ENCODE data around the gene OR52N1.
A peak's percentile ranks its signal among the peaks of the same experiment; 100 is the strongest.

The OR52N1 gene

DNA sequence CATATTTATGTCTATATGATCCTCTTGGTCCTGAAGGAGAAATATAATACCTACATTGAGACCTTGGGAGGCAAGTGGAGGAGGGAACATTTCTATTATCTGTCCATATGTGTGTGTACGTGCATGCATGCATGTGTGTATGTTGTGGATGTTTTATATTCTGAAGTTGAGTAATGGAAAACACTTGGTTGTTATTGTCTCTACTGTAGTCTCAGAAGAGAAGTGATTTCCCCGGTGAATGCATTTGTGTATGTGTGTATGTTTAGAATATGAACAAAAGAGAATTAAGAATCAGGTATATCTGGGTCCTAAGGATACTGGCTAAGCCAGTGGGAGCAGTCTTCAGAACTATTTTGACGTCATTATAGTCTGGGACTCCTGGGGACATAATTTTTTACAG, at the start of gene OR52N1:
Gene OR52N1 (minus strand): TSS at position 101 of the 400 bp plus-strand sequence. CDS start 2,449 bp downstream, outside the sequence.
- Histone ChIP-seq H3K4me1 (ENCODE audit: control insufficient read depth, insufficient read depth, low read length) (no peaks in the 10 kb centered on the region), H3K4me3 (ENCODE audit: low read depth, low read length) (no peak within 1 kb of the TSS), H3K27ac (ENCODE audit: low read depth, low read length) (no peak within 1 kb of the TSS), H3K36me3 (ENCODE audit: control insufficient read depth, insufficient read depth, low read length) (no peaks in the 10 kb centered on the region), H3K9me3 (ENCODE audit: control insufficient read depth, insufficient read depth, low read length) (no peaks in the 10 kb centered on the region), H3K27me3 (ENCODE audit: control insufficient read depth, insufficient read depth, low read length) (no peaks in the 10 kb centered on the region), H3K9ac (ENCODE audit: low read depth, low read length) (no peak within 1 kb of the TSS)

DNA sequence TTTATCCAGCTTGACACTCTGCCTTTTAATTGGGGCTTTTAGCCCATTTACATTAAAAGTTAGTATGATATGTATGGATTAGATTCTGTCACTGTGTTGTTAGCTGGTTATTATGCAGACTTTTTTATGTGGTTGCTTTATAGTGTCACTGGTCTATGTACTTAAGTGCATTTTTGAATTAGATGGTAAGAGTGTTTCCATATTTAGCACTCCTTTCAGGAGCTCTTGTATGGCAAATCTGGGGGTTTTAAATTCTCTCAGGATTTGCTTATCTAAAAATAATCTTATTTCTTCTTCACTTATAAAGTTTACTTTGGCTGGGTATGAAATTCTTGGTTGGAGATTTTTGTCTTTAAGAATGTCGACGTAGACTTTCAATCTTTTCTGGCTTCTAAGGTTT, 46.6 kb upstream of the OR52N1 start:
- Histone ChIP-seq H3K9me3 (ENCODE audit: control insufficient read depth, insufficient read depth, low read length) (no peaks in the 10 kb centered on the region), H3K36me3 (ENCODE audit: control insufficient read depth, insufficient read depth, low read length) (no peaks in the 10 kb centered on the region), H3K4me1 (ENCODE audit: control insufficient read depth, insufficient read depth, low read length) (no peaks in the 10 kb centered on the region), H3K27ac (ENCODE audit: low read depth, low read length) (no peak overlapping the region), H3K27me3 (ENCODE audit: control insufficient read depth, insufficient read depth, low read length) (no peaks in the 10 kb centered on the region), H3K4me3 (ENCODE audit: low read depth, low read length) (no peak overlapping the region), H3K9ac (ENCODE audit: low read depth, low read length) (no peak overlapping the region)

DNA sequence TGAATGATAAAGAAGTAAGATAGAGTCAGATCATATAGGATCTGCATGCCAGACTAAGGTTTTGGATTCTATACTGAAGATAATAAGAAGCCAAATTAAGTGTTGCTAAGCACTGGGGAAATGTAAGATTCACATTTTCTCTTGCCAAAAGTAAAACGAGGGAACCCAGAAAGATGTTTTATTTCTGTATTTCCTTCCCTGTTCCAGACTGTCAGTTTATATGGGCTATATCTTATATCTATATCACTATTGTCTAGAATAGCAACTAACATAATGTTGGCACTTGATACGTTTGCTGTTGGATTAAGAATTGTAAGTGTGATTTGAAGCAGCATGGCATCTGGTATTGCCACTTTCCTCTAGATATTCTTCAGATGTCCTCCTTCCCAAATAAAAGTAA, 42.4 kb upstream of the OR52N1 start:
- Histone ChIP-seq H3K9ac (ENCODE audit: low read depth, low read length) (no peak overlapping the region), H3K36me3 (ENCODE audit: control insufficient read depth, insufficient read depth, low read length) (no peaks in the 10 kb centered on the region), H3K27me3 (ENCODE audit: control insufficient read depth, insufficient read depth, low read length) (no peaks in the 10 kb centered on the region), H3K27ac (ENCODE audit: low read depth, low read length) (no peak overlapping the region), H3K9me3 (ENCODE audit: control insufficient read depth, insufficient read depth, low read length) (no peaks in the 10 kb centered on the region), H3K4me3 (ENCODE audit: low read depth, low read length) (no peak overlapping the region), H3K4me1 (ENCODE audit: control insufficient read depth, insufficient read depth, low read length) (peaks cover 15% of the 10 kb centered on the region)

DNA sequence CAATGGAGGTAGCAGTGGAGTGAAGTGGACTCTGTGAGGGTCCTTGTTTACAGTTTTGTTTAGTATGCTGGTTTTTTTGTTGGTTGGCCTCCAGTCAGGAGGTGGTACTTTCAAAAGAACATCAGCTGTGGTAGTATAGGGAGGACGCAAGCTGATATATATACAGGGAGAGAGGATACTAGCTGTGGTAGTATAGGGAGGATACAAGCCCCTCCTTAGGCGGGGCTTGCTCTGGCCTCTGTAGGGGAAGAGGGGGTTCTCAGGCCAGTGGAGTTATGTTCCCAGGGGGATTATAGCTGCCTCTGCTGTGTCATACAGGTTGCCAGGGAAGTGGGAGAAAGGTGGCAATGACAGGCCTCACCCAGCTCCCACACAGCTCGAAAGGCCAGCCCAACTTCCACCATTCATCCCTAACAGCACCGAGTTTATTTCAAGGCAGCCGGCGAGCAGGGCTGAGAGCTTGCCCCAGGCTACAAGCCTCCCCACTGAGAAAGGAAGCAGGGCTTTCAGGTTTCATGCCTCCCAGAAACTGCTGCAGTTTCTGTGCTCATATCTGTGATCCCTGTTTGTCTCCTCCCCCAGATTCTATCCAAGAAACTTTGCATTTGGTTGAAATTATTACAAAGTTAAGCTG, 40.2 kb upstream of the OR52N1 start:
- no peaks in the 10 kb centered on the region for H3K27me3 ChIP-seq (ENCODE audit: control insufficient read depth, insufficient read depth, low read length)
- H3K9ac ChIP-seq (ENCODE audit: low read depth, low read length): no peak overlapping the region
- H3K4me3 ChIP-seq (ENCODE audit: low read depth, low read length): no peak overlapping the region
- H3K9me3 ChIP-seq (ENCODE audit: control insufficient read depth, insufficient read depth, low read length): no peaks in the 10 kb centered on the region
- H3K4me1 ChIP-seq (ENCODE audit: control insufficient read depth, insufficient read depth, low read length): peaks cover 15% of the 10 kb centered on the region
- H3K36me3 ChIP-seq (ENCODE audit: control insufficient read depth, insufficient read depth, low read length): no peaks in the 10 kb centered on the region
- H3K27ac ChIP-seq (ENCODE audit: low read depth, low read length): peak overlapping the region; percentile 53

DNA sequence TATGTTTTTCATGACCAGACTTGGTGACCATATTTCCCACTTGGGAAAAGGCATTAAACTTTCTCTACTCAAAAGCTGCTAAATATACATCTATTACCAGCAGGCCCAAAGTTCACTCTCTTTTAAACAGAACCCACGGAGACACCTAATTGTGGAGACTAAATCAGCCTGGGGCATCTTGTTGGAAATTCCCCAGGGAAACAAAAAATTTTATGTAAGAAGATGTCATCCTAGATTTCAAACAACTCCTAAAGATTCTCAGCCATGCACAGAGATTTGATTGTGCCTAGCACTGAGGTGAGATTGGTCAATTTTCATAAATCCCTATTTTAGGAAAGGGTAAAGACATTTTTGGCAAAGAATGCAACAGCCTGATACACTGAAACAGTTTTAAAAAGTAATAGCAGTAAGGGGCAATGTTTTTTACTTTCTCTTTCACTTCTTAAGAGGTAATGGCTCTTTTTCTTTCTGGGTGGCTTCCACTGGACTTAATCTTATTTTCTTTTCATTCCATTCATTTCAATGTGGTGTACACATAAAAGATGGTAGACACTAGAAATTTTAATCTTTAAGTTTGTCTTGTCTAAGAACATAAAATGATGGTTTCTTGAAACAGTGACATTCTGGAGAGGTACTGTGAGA, 27.3 kb upstream of the OR52N1 start:
- Histone ChIP-seq H3K4me1 (ENCODE audit: control insufficient read depth, insufficient read depth, low read length) (peaks cover 7% of the 10 kb centered on the region), H3K9me3 (ENCODE audit: control insufficient read depth, insufficient read depth, low read length) (no peaks in the 10 kb centered on the region), H3K36me3 (ENCODE audit: control insufficient read depth, insufficient read depth, low read length) (no peaks in the 10 kb centered on the region), H3K4me3 (ENCODE audit: low read depth, low read length) (no peak overlapping the region), H3K27ac (ENCODE audit: low read depth, low read length) (no peak overlapping the region), H3K27me3 (ENCODE audit: control insufficient read depth, insufficient read depth, low read length) (no peaks in the 10 kb centered on the region), H3K9ac (ENCODE audit: low read depth, low read length) (no peak overlapping the region)

DNA sequence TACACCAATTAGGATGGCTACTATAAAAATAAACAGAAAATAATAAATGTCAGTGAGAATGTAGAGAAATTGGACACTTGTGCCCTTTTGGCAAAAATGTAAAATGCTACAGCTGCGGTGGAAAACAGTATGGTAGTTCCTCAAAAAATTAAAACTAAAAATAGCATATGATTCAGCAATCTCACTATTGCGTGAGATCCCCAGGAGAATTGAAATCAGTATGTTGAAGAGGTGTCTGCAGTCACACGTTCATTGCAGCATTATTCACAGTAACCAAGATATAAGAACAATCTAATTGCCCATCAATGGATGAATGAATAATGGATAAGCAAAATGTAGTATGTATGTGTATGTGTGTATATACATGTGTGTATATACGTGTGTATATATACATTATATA, 24.5 kb upstream of the OR52N1 start:
- Histone ChIP-seq H3K9ac (ENCODE audit: low read depth, low read length) (no peak overlapping the region), H3K4me1 (ENCODE audit: control insufficient read depth, insufficient read depth, low read length) (peaks cover 10% of the 10 kb centered on the region), H3K9me3 (ENCODE audit: control insufficient read depth, insufficient read depth, low read length) (no peaks in the 10 kb centered on the region), H3K27me3 (ENCODE audit: control insufficient read depth, insufficient read depth, low read length) (no peaks in the 10 kb centered on the region), H3K27ac (ENCODE audit: low read depth, low read length) (no peak overlapping the region), H3K36me3 (ENCODE audit: control insufficient read depth, insufficient read depth, low read length) (no peaks in the 10 kb centered on the region), H3K4me3 (ENCODE audit: low read depth, low read length) (no peak overlapping the region)

DNA sequence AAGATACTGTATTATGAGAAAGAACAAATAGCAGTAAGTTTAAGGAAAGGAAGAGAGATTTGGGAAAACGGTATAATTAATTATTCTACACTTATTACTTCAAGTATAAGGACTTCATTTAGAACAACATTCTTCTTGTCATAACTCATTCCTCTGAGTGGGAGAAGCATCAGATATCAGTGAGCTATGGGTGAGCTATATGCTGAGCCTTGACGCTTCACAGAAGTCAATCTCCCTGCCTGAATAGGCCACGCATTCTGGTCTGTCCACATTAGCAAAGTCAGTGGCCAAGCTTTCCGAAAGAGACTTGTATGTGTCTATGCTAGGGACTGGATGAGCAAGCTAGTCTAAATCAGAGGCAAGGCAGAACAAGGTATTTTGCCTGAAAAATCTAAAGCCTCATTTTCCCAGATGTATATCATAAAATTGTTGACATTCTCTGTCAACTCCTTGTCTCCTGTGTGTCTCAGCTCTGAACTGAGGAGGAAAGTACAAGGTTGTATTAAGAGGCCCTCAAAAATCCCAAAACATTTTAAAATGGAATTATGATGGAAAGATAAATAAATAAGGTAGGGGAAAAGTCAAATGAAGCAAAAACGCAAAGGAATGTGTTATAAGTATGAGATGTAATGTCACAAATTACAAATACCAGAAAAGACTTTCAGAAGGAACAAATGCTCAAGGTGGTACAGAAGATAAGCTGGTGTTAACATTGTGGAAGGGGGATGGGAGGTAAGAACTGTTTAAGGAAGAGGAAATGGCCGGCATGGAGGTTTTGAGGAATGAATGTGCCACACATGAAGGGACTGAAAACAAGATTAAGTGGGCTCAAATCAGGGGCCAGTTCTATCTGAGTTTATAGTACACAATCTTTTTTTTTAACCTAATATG, 19.1 kb upstream of the OR52N1 start:
- Histone ChIP-seq H3K27ac (ENCODE audit: low read depth, low read length) (no peak overlapping the region), H3K27me3 (ENCODE audit: control insufficient read depth, insufficient read depth, low read length) (no peaks in the 10 kb centered on the region), H3K9me3 (ENCODE audit: control insufficient read depth, insufficient read depth, low read length) (no peaks in the 10 kb centered on the region), H3K36me3 (ENCODE audit: control insufficient read depth, insufficient read depth, low read length) (no peaks in the 10 kb centered on the region), H3K4me1 (ENCODE audit: control insufficient read depth, insufficient read depth, low read length) (peaks cover 10% of the 10 kb centered on the region), H3K4me3 (ENCODE audit: low read depth, low read length) (no peak overlapping the region), H3K9ac (ENCODE audit: low read depth, low read length) (no peak overlapping the region)

DNA sequence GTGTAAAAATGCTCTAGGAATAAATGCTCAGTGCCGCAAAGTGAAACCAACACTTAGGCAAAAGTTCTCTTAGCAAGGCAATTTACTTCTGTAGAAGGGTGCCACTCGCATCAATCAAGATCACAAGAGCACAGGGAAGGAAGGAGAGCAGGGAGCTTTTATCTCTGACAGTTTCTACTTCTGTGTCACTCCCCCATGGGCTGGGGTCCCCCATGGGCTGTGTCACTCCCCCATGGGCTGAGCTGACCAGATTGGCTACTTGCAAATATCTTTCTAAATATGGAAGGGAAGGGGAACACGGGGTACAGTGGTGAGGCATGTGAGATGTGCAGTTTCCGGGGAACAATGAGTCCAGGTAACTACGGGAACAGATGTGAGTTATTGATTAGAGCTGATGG, 18.1 kb upstream of the OR52N1 start:
- no peak overlapping the region for H3K9ac ChIP-seq (ENCODE audit: low read depth, low read length)

DNA sequence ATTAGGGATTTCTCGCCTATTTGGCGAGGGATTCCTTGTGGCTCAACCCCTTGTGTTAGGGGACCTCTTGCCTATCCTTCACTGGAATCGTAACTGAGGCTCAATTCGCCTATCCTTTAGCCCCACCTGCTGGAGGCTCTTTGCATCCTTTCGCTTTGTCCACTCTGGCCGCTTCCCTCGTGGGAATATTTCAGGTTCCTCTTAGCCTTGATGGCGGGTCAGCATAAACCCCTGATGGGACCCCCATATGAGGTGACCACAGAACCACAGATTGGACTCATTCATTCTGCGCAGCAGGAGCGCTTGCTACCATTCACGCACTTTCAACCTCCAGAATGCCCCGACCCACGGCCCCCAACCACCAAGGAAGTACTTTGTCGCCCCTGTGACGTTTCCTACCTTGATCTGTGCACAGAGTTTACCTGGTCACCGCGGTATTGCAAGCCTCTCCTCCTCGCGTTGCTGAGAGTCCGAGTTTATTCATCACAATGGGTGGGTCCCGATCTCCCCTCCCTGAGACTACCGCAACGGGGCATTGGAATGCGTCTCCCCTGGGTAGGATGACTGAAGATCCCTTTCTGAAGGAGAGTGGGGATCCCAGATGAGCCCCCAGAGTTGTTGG, 17.5 kb upstream of the OR52N1 start, which contains the start of gene OR52N2:
Gene OR52N2 (plus strand): TSS at position 425 of the 622 bp plus-strand sequence. CDS start 11,412 bp downstream, outside the sequence.
- no peak within 1 kb of the TSS for H3K27ac ChIP-seq (ENCODE audit: low read depth, low read length)
- H3K9me3 ChIP-seq (ENCODE audit: control insufficient read depth, insufficient read depth, low read length): 0 out of 2 replicates have a peak, but pooled peaks cover 2% of the 10 kb centered on the region
- H3K4me3 ChIP-seq (ENCODE audit: low read depth, low read length): peak within 1 kb of the TSS; percentile 66
- H3K36me3 ChIP-seq (ENCODE audit: control insufficient read depth, insufficient read depth, low read length): no peaks in the 10 kb centered on the region
- peaks cover 5% of the 10 kb centered on the region for H3K4me1 ChIP-seq (ENCODE audit: control insufficient read depth, insufficient read depth, low read length)
- 0 out of 2 replicates have a peak within 1 kb of the TSS, but pooled peaks have one; percentile 40 for H3K9ac ChIP-seq (ENCODE audit: low read depth, low read length)
- no peaks in the 10 kb centered on the region for H3K27me3 ChIP-seq (ENCODE audit: control insufficient read depth, insufficient read depth, low read length)

More for the DNA sequence above, 18.1 kb upstream of the OR52N1 start:
- 0 out of 2 replicates have a peak, but pooled peaks cover 2% of the 10 kb centered on the region for H3K9me3 ChIP-seq (ENCODE audit: control insufficient read depth, insufficient read depth, low read length)
- H3K4me1 ChIP-seq (ENCODE audit: control insufficient read depth, insufficient read depth, low read length): peaks cover 10% of the 10 kb centered on the region
- H3K27ac ChIP-seq (ENCODE audit: low read depth, low read length): no peak overlapping the region
- no peaks in the 10 kb centered on the region for H3K36me3 ChIP-seq (ENCODE audit: control insufficient read depth, insufficient read depth, low read length)
- H3K27me3 ChIP-seq (ENCODE audit: control insufficient read depth, insufficient read depth, low read length): no peaks in the 10 kb centered on the region
- peak overlapping the region; percentile 66 for H3K4me3 ChIP-seq (ENCODE audit: low read depth, low read length)

DNA sequence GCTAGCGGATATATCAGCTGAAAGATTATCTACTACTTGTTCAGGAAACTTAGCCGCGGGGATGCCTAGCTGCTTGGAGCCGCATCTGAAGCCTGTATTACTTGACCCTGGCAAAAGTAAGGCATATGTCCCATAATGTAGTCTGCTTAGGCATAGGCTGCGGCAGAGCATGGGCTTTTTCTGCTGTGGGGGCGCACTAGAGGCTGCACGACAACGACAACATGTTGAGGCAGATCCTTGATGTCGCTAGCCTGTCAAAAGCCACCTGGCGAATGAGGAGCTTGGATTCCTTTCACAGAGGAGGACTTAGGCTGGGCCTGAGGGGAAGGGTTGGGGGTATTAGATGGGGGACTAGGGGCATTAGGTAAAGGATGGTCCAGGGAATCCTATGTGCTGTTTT, 16.5 kb upstream of the OR52N1 start:
- H3K9ac ChIP-seq (ENCODE audit: low read depth, low read length): no peak overlapping the region
- no peaks in the 10 kb centered on the region for H3K4me1 ChIP-seq (ENCODE audit: control insufficient read depth, insufficient read depth, low read length)
- H3K36me3 ChIP-seq (ENCODE audit: control insufficient read depth, insufficient read depth, low read length): no peaks in the 10 kb centered on the region
- H3K27me3 ChIP-seq (ENCODE audit: control insufficient read depth, insufficient read depth, low read length): no peaks in the 10 kb centered on the region
- H3K4me3 ChIP-seq (ENCODE audit: low read depth, low read length): no peak overlapping the region
- H3K9me3 ChIP-seq (ENCODE audit: control insufficient read depth, insufficient read depth, low read length): peaks cover 2% of the 10 kb centered on the region; the same call in 1 of the 2 replicates
- no peak overlapping the region for H3K27ac ChIP-seq (ENCODE audit: low read depth, low read length)

Measured in HUES48 (cell line).